ENCODE results near the gene STARD3. TPM values are rescaled to one million over a fixed set of nuclear protein-coding genes. Genes with fewer than 3 reads are reported as not detected.

STARD3 gene
- total and polyA plus RNA-seq, 9 of the 15 experiments (the other 6 are each of a cell fraction or from before 2014, with no cell fraction given) = 0.63 to 87.0 (median 46.0) TPM

- TF ChIP-seq SNAPC5 (CRISPR knock-in tag; IDR thresholded peaks at IDR 0.05) (no peak), CHD4 (IDR thresholded peaks at IDR 0.05; ENCODE audit: insufficient read depth, insufficient replicate concordance, low read depth, low read length, poor library complexity, severe bottlenecking) (no peak), ZNF174 (CRISPR knock-in tag; IDR thresholded peaks at IDR 0.05) (no peak), YY1 (IDR thresholded peaks at IDR 0.05; ENCODE audit: borderline replicate concordance in 1 of 3, control insufficient read depth in 1 of 3, extremely low read depth in 1 of 3, insufficient read depth in 3 of 3, insufficient read length in 1 of 3, insufficient replicate concordance in 2 of 3, low read depth in 1 of 3, low read length in 2 of 3) (peak; percentile 21 to 82 (median 72)), FOSL1 (tag; conservative IDR thresholded peaks at IDR 0.05) (peak; percentile 57), FOXJ2 (tag; IDR thresholded peaks at IDR 0.05) (peak; percentile 25; the same call in 1 of the 2 replicates), USF2 (CRISPR knock-in tag; IDR thresholded peaks at IDR 0.05) (no peak), ZNF165 (CRISPR knock-in tag; IDR thresholded peaks at IDR 0.05; ENCODE audit: borderline replicate concordance) (no peak), TAF1 (IDR thresholded peaks at IDR 0.05; ENCODE audit: control insufficient read depth, extremely low read depth, insufficient read depth, low read length, severe bottlenecking) (peak; percentile 89), MED1 (CRISPR knock-in tag; IDR thresholded peaks at IDR 0.05; ENCODE audit: borderline replicate concordance) (no peak), RUNX1 (IDR thresholded peaks at IDR 0.05; ENCODE audit: low read depth) (no peak), TRIM25 (IDR thresholded peaks at IDR 0.05; ENCODE audit: borderline replicate concordance) (no peak), PTTG1 (tag; IDR thresholded peaks at IDR 0.05; ENCODE audit: low read depth) (no peak), POLR2G (IDR thresholded peaks at IDR 0.05; ENCODE audit: low read depth, low read length) (peak; percentile 88), ZBTB2 (IDR thresholded peaks at IDR 0.05) (no peak), CHCHD3 (CRISPR knock-in tag; IDR thresholded peaks at IDR 0.05) (no peak), ZFP36 (IDR thresholded peaks at IDR 0.05; ENCODE audit: low read depth, low read length, partially characterized antibody) (no peak), ZFX (CRISPR knock-in tag; IDR thresholded peaks at IDR 0.05) (no peak), TAF15 (IDR thresholded peaks at IDR 0.05; ENCODE audit: low read depth, low read length) (no peak), ARHGAP35 (IDR thresholded peaks at IDR 0.05; ENCODE audit: partially characterized antibody) (no peak), SAP30 (IDR thresholded peaks at IDR 0.05; ENCODE audit: borderline replicate concordance, insufficient read depth, low read depth, low read length, poor library complexity, severe bottlenecking) (no peak), ESRRB (CRISPR knock-in tag; IDR thresholded peaks at IDR 0.05; ENCODE audit: borderline replicate concordance) (no peak)
These were observed 50.9 kb downstream of the STARD3 start, which contains the start of gene PGAP3 (continued) for GRCh38 chr17:39687546-39688474.
